LNCAP (cell line): Measurements from ENCODE around the gene NME1.
A peak's percentile ranks its signal among the peaks of the same experiment; 100 is the strongest.

Experiments
- TF ChIP-seq, protein P1 (sequence below): fragments of 450-650 bp; IDR thresholded peaks from 2 replicates; pipeline ENCODE4 v1.5.1; 2017; ENCODE audit warnings: mild to moderate bottlenecking

NME1 gene

GRCh38 chr17:51159604-51160003 is 6.2 kb downstream of the NME1 start:
- TF ChIP-seq, protein P1, sequence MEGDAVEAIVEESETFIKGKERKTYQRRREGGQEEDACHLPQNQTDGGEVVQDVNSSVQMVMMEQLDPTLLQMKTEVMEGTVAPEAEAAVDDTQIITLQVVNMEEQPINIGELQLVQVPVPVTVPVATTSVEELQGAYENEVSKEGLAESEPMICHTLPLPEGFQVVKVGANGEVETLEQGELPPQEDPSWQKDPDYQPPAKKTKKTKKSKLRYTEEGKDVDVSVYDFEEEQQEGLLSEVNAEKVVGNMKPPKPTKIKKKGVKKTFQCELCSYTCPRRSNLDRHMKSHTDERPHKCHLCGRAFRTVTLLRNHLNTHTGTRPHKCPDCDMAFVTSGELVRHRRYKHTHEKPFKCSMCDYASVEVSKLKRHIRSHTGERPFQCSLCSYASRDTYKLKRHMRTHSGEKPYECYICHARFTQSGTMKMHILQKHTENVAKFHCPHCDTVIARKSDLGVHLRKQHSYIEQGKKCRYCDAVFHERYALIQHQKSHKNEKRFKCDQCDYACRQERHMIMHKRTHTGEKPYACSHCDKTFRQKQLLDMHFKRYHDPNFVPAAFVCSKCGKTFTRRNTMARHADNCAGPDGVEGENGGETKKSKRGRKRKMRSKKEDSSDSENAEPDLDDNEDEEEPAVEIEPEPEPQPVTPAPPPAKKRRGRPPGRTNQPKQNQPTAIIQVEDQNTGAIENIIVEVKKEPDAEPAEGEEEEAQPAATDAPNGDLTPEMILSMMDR, result no peak

DNA sequence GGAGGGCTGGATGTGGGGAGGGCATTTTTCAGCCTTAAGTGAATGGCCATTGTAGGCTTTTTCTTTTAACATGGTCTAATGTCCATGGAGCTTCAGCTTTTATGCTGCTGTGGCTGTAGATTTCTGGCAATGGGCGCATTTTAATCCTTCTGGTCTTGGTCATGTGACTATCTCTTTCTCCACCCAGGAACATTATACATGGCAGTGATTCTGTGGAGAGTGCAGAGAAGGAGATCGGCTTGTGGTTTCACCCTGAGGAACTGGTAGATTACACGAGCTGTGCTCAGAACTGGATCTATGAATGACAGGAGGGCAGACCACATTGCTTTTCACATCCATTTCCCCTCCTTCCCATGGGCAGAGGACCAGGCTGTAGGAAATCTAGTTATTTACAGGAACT is 8.2 kb downstream of the NME1 start:
- TF ChIP-seq, protein P1, result no peak

GRCh38 chr17:51164911-51165679 is 11.7 kb downstream of the NME1 start:
- TF ChIP-seq, protein P1, result no peak

GRCh38 chr17:51165680-51166197 is 12.4 kb downstream of the NME1 start:
- TF ChIP-seq, protein P1, result no peak

- TF ChIP-seq, protein P1, result no peak
Observed at GRCh38 chr17:51166198-51166986, 13.0 kb downstream of the NME1 start, which contains the start of gene NME2. NME2 (plus strand) TSS chr17:51166411; CDS start chr17:51166831, 420 bp downstream.

DNA sequence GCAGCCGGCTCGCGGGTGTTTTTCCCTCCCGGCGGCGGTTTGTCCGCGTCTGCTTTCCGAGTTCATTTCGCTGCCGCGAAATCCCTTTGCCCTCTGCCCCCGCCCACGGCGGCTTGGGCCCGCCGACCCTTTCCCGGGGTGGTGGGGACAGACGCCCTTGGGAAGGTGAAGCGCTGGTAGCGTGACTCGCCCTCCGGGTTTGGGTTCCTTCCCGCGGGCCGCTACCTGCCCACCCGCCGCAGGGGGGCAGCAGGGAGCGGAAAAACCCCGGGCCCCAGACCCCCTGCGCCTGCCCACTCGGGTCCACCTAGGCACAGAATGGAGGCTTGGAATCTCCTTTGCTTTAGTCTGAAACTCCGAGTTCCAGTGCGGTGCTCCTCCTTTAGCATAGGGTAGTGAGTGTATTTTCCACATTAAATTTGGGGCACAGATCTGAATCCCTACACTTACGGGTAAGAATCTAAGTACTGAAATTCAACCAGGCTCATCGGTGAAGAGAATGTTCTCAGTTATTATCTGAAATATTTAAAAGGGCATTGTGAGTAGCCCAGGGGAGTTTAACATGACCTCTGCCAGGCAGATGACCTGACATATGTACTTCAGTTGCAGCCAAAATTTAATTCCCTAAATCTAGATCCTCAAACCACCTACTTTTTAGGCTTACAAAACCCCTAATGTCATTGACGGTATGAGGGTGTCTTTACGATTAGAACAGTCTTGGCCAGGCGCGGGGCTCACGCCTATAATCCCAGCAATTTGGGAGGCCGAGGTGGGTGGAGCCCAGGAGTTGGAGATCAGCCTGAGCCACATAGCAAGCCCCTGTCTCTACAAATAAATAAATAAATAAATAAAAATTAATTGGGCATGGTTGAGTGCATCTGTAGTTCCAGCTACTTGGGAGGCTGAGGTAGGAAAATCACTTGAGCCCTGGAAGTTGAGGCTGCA is 13.9 kb downstream of the NME1 start:
- TF ChIP-seq, protein P1, result peak; percentile 86

- TF ChIP-seq, protein P1, result no peak
Observed at GRCh38 chr17:51169340-51169739, 16.0 kb downstream of the NME1 start.
